HepG2 (cell line): ENCODE data around the gene DMGDH. TPM values are rescaled to one million over a fixed set of nuclear protein-coding genes. Genes with fewer than 3 reads are reported as not detected.

Experiments
- ARID4A ChIP-seq: sonication (generic); formaldehyde crosslinking; IDR thresholded peaks from 2 replicates; pipeline ENCODE4 v1.5.0; 2020; ENCODE audit warnings: mild to moderate bottlenecking, missing genetic modification reagents, borderline replicate concordance
- CERS6 ChIP-seq: sonication (generic); formaldehyde crosslinking; IDR thresholded peaks from 2 replicates; pipeline ENCODE4 v1.5.0; 2020; ENCODE audit warnings: missing genetic modification reagents
- DR1 ChIP-seq: sonication (generic); formaldehyde crosslinking; IDR thresholded peaks from 2 replicates; pipeline ENCODE4 v1.8.0; 2021; ENCODE audit warnings: mild to moderate bottlenecking, missing genetic modification reagents, inconsistent platforms
- HBP1 ChIP-seq: IDR thresholded peaks from 2 replicates; pipeline ENCODE4 v1.6.1; 2016; ENCODE audit warnings: low read depth, control low read depth
- MTA3 ChIP-seq: sonication (generic); formaldehyde crosslinking; IDR thresholded peaks from 2 replicates; pipeline ENCODE4 v1.4.0; 2020; ENCODE audit warnings: missing genetic modification reagents
- NONO ChIP-seq, 2 experiments: fragments of 450-650 bp in 1 of 2; sonication (generic) in 1 of 2; formaldehyde crosslinking in 1 of 2; IDR thresholded peaks in 1 of 2; conservative IDR thresholded peaks in 1 of 2; 2 replicates each; pipeline versions ENCODE4 v1.6.1 to v1.8.0; 2017 to 2022; ENCODE audit warnings: mild to moderate bottlenecking in 1 of 2, missing genetic modification reagents in 1 of 2, moderate library complexity in 1 of 2
- RARA ChIP-seq: IDR thresholded peaks from 2 replicates; pipeline ENCODE4 v1.6.1; 2016; ENCODE audit warnings: missing genetic modification reagents, missing compliant biosample characterization
- SRY ChIP-seq: sonication (generic); formaldehyde crosslinking; IDR thresholded peaks from 2 replicates; pipeline ENCODE4 v1.8.0; 2022; ENCODE audit warnings: mild to moderate bottlenecking, missing genetic modification reagents
- TEAD2 ChIP-seq: sonication (generic); formaldehyde crosslinking; IDR thresholded peaks from 2 replicates; pipeline ENCODE4 v1.9.0; 2021; ENCODE audit warnings: missing genetic modification reagents
- XBP1 ChIP-seq: sonication (generic); formaldehyde crosslinking; IDR thresholded peaks from 2 replicates; pipeline ENCODE4 v1.5.0; 2020; ENCODE audit warnings: missing genetic modification reagents
- ZBED4 ChIP-seq: sonication (generic); formaldehyde crosslinking; IDR thresholded peaks from 2 replicates; pipeline ENCODE4 v1.4.0; 2020; ENCODE audit warnings: missing genetic modification reagents, borderline replicate concordance
- ZEB1 ChIP-seq: IDR thresholded peaks from 2 replicates; pipeline ENCODE4 v1.6.1; 2012; ENCODE audit warnings: mild to moderate bottlenecking, low read depth, inconsistent platforms; ENCODE audit not compliant: insufficient replicate concordance
- ZNF362 ChIP-seq: sonication (generic); formaldehyde crosslinking; IDR thresholded peaks from 2 replicates; pipeline ENCODE4 v1.4.0; 2020; ENCODE audit warnings: missing genetic modification reagents, mild to moderate bottlenecking, borderline replicate concordance
- ZNF468 ChIP-seq: sonication (generic); formaldehyde crosslinking; IDR thresholded peaks from 2 replicates; pipeline ENCODE4 v1.8.0; 2022; ENCODE audit warnings: mild to moderate bottlenecking, moderate library complexity, missing genetic modification reagents
- ZNF737 ChIP-seq: sonication (generic); formaldehyde crosslinking; IDR thresholded peaks from 2 replicates; pipeline ENCODE4 v1.5.0; 2020; ENCODE audit warnings: missing genetic modification reagents, mild to moderate bottlenecking, borderline replicate concordance
- ZNF891 ChIP-seq: sonication (generic); formaldehyde crosslinking; IDR thresholded peaks from 2 replicates; pipeline ENCODE4 v1.5.0; 2020; ENCODE audit warnings: mild to moderate bottlenecking, missing genetic modification reagents
- polyA plus RNA-seq, 8 experiments: library from polyadenylated mRNA; depleted of rRNA in 3 of 8; stranded (reverse) in 7 of 8; unstranded in 1 of 8; fragments of >200 nt; fragmentation: Illumina TruSeq in 4 of 8; extraction: Trizol in 4 of 8; gene quantifications; 2 replicates each; pipeline versions ENCODE4 v1.2.1 to v1.2.3, GENCODE V29; 2011 to 2016; ENCODE audit warnings: low read depth in 4 of 8, missing spikeins in 1 of 8, mixed read lengths in 1 of 8; ENCODE audit not compliant: insufficient read depth in 1 of 8
- total RNA-seq, 5 experiments: library from RNA; depleted of rRNA; stranded (reverse); fragments of >200 nt; fragmentation: Illumina TruSeq; extraction: Trizol; gene quantifications; 2 replicates each; pipeline ENCODE4 v1.2.3, GENCODE V29; 2016; ENCODE audit warnings: low read depth in 1 of 5

The DMGDH gene
- total and polyA plus RNA-seq, 2 of the 13 experiments (the other 11 are each of a cell fraction or from before 2014, with no cell fraction given), result 3.6 to 7.9 TPM

- no peak; the same call in 1 of the 2 replicates for TF ChIP-seq ARID4A (CRISPR knock-in tag)
- no peak for TF ChIP-seq MTA3
- no peak for TF ChIP-seq ZNF891 (CRISPR knock-in tag)
- peak; percentile 55 for TF ChIP-seq ZNF362 (CRISPR knock-in tag)
- no peak for TF ChIP-seq XBP1
- TF ChIP-seq TEAD2, result no peak
- TF ChIP-seq CERS6, result no peak
- TF ChIP-seq ZEB1, result no peak
- no peak for TF ChIP-seq ZNF737 (CRISPR knock-in tag)
- TF ChIP-seq RARA, result peak; percentile 84
- TF ChIP-seq NONO (IDR thresholded peaks at IDR 0.05), result no peak
- TF ChIP-seq NONO (CRISPR knock-in tag; conservative IDR thresholded peaks at IDR 0.05), result no peak
- no peak for TF ChIP-seq DR1
- TF ChIP-seq HBP1 (CRISPR knock-in tag), result no peak
- TF ChIP-seq ZBED4 (CRISPR knock-in tag), result no peak
- no peak for TF ChIP-seq ZNF468 (CRISPR knock-in tag)
- no peak for TF ChIP-seq SRY (CRISPR knock-in tag)
Observed at GRCh38 chr5:79030663-79031484, 38.6 kb downstream of the DMGDH start (continued).
